ENCODE measurements around the gene USP32. TPM values are rescaled to one million over a fixed set of nuclear protein-coding genes. Genes with fewer than 3 reads are reported as not detected.

The USP32 gene
- total RNA-seq, 2 donors from 2014 or later = 54.1 to 74.3 TPM

GRCh38 chr17:60248618-60249289 lies 143.2 kb downstream of the USP32 start:
- whole genome bisulfite sequencing, 2 experiments (ENCODE audit: insufficient coverage in 1 of 2, insufficient read length in 1 of 2) = 90 to 92% methylated on average over 2 to 5 of the region's 5 CpGs
- Histone ChIP-seq H3K36me3 (ENCODE audit: control insufficient read depth, insufficient read depth, low read length) (peaks cover 53% of the 10 kb centered on the region), H3K4me3 (ENCODE audit: low read length) (no peak overlapping the region), H3K9ac (ENCODE audit: extremely low read depth, low read length, poor library complexity, severe bottlenecking) (no peak overlapping the region), H3K27ac (ENCODE audit: low read depth, low read length) (no peak overlapping the region), H3K9me3 (ENCODE audit: control insufficient read depth, low read length) (peaks cover 15% of the 10 kb centered on the region), H3K4me1 (ENCODE audit: control insufficient read depth, insufficient read depth, low read length) (no peaks in the 10 kb centered on the region), H3K27me3 (ENCODE audit: control insufficient read depth, insufficient read depth, low read length, poor library complexity, severe bottlenecking) (no peaks in the 10 kb centered on the region)
- Mint-ChIP-seq H3K27me3 (ENCODE audit: insufficient read depth) (no peaks in the 10 kb centered on the region), H3K9me3 (peaks cover 10% of the 10 kb centered on the region), H3K36me3 (ENCODE audit: low read depth) (peaks cover 44% of the 10 kb centered on the region), H3K27ac (no peak overlapping the region), H3K4me3 (no peak overlapping the region), H3K4me1 (no peaks in the 10 kb centered on the region)
- TF ChIP-seq, protein P1, sequence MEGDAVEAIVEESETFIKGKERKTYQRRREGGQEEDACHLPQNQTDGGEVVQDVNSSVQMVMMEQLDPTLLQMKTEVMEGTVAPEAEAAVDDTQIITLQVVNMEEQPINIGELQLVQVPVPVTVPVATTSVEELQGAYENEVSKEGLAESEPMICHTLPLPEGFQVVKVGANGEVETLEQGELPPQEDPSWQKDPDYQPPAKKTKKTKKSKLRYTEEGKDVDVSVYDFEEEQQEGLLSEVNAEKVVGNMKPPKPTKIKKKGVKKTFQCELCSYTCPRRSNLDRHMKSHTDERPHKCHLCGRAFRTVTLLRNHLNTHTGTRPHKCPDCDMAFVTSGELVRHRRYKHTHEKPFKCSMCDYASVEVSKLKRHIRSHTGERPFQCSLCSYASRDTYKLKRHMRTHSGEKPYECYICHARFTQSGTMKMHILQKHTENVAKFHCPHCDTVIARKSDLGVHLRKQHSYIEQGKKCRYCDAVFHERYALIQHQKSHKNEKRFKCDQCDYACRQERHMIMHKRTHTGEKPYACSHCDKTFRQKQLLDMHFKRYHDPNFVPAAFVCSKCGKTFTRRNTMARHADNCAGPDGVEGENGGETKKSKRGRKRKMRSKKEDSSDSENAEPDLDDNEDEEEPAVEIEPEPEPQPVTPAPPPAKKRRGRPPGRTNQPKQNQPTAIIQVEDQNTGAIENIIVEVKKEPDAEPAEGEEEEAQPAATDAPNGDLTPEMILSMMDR (conservative IDR thresholded peaks at IDR 0.05) = no peak
- no peak for DNase-seq

DNA sequence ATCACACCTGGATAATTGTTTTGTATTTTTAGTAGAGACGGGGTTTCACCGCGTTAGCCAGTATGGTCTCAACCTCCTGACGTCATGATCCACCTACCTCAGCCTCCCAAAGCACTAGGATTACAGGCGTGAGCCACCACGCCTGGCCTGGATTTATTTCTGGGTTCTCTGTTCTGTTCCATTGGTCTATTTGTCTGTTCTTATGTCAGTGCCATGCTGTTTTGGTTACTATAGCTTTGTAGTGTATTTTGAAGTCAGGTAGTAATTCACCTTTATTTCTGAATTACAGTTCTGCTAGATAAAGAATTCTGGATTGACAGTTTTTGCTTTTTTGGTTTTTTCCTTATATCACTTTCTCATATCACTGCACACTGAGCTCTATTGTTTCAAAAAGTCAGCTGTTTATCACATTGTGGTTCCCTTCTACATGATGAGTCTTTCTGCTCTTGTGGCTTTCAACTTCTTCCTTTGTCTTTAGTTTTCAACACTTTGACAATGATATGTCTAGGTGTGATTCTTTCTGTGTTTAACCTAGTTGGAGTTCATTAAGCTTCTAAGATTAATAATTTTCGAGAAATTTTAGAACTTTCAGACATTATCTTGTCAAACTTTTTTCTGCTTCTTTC lies 144.0 kb downstream of the USP32 start:
- TF ChIP-seq, protein P1 (conservative IDR thresholded peaks at IDR 0.05) = no peak
- H3K9ac ChIP-seq (ENCODE audit: extremely low read depth, low read length, poor library complexity, severe bottlenecking) = no peak overlapping the region
- no peaks in the 10 kb centered on the region for H3K27me3 ChIP-seq (ENCODE audit: control insufficient read depth, insufficient read depth, low read length, poor library complexity, severe bottlenecking)
- no peak overlapping the region for H3K4me3 Mint-ChIP-seq
- no peak overlapping the region for H3K27ac Mint-ChIP-seq
- H3K4me1 Mint-ChIP-seq = no peaks in the 10 kb centered on the region
- H3K4me1 ChIP-seq (ENCODE audit: control insufficient read depth, insufficient read depth, low read length) = no peaks in the 10 kb centered on the region
- H3K36me3 Mint-ChIP-seq (ENCODE audit: low read depth) = peaks cover 44% of the 10 kb centered on the region
- H3K36me3 ChIP-seq (ENCODE audit: control insufficient read depth, insufficient read depth, low read length) = peaks cover 48% of the 10 kb centered on the region
- 93 to 96% methylated on average over 4 to 7 of the region's 7 CpGs for WGBS, 2 experiments (ENCODE audit: insufficient coverage in 1 of 2, insufficient read length in 1 of 2)
- peaks cover 15% of the 10 kb centered on the region for H3K9me3 ChIP-seq (ENCODE audit: control insufficient read depth, low read length)
- H3K4me3 ChIP-seq (ENCODE audit: low read length) = no peak overlapping the region
- H3K27me3 Mint-ChIP-seq (ENCODE audit: insufficient read depth) = no peaks in the 10 kb centered on the region
- H3K27ac ChIP-seq (ENCODE audit: low read depth, low read length) = no peak overlapping the region
- DNase-seq = no peak
- peaks cover 10% of the 10 kb centered on the region for H3K9me3 Mint-ChIP-seq

DNA sequence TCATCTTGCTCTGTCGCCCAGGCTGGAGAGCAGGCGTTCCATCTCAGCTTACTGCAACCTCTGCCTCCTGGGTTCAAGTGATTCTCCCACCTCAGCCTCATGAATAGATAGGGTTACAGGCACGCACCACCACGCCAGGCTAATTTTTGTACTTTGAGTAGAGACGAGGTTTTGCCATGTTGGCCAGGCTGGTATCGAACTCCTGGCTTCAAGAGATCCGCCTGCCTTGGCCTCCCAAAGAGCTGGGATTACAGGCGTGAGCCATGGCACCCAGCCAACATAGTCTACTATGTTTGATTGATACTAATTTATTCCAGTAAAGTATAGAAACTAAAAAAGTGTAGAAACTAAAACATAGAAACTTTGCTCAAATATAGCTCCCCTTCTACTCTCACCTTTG lies 147.3 kb downstream of the USP32 start:
- no peak overlapping the region for H3K27ac ChIP-seq (ENCODE audit: low read depth, low read length)
- DNase-seq = no peak
- TF ChIP-seq, protein P1 (conservative IDR thresholded peaks at IDR 0.05) = no peak
- peaks cover 21% of the 10 kb centered on the region for H3K36me3 ChIP-seq (ENCODE audit: control insufficient read depth, insufficient read depth, low read length)
- no peaks in the 10 kb centered on the region for H3K27me3 ChIP-seq (ENCODE audit: control insufficient read depth, insufficient read depth, low read length, poor library complexity, severe bottlenecking)
- Mint-ChIP-seq H3K27me3 (ENCODE audit: insufficient read depth) (no peaks in the 10 kb centered on the region), H3K9me3 (peaks cover 10% of the 10 kb centered on the region), H3K4me3 (no peak overlapping the region), H3K36me3 (ENCODE audit: low read depth) (peaks cover 37% of the 10 kb centered on the region), H3K4me1 (no peaks in the 10 kb centered on the region), H3K27ac (no peak overlapping the region)
- H3K9me3 ChIP-seq (ENCODE audit: control insufficient read depth, low read length) = peaks cover 15% of the 10 kb centered on the region
- WGBS, 2 experiments (ENCODE audit: insufficient coverage in 1 of 2, insufficient read length in 1 of 2) = 95 to 97% methylated on average over 6 to 8 of the region's 8 CpGs
- H3K4me3 ChIP-seq (ENCODE audit: low read length) = no peak overlapping the region
- no peak overlapping the region for H3K9ac ChIP-seq (ENCODE audit: extremely low read depth, low read length, poor library complexity, severe bottlenecking)
- no peaks in the 10 kb centered on the region for H3K4me1 ChIP-seq (ENCODE audit: control insufficient read depth, insufficient read depth, low read length)

Measured in endodermal cell (in vitro differentiated cells).